GM10248 (cell line): ENCODE results near the gene RBM8A.

ENCODE experiments used
- CTCF ChIA-PET: fragments of 300-600 bp; sonication (Branson Sonifier 250); formaldehyde crosslinking; extraction: SDS; loops from one replicate; lab custom pipeline; 2021; ENCODE audit warnings: antibody characterized with exemption; lab: Yijun Ruan, JAX
- POLR2A ChIA-PET: fragments of 350-650 bp; sonication (Branson Sonifier 250); formaldehyde crosslinking; extraction: SDS; loops from one replicate; lab custom pipeline; 2020; ENCODE audit warnings: antibody characterized with exemption; lab: Yijun Ruan, JAX
- DNase-seq: peaks from one replicate; pipeline ENCODE4 v3.0.0; 2012; ENCODE audit errors: extremely low spot score
- TF ChIP-seq, protein P1 (sequence below): IDR thresholded peaks from 2 replicates; pipeline ENCODE4 v1.5.1; 2012; ENCODE audit warnings: mild to moderate bottlenecking, low read depth; ENCODE audit errors: extremely low read depth, missing control alignments, control extremely low read depth

The RBM8A gene

GRCh38 chr1:145879775-145880174 is 47.5 kb downstream of the RBM8A start:
- DNase-seq, result no peak
- TF ChIP-seq, protein P1, sequence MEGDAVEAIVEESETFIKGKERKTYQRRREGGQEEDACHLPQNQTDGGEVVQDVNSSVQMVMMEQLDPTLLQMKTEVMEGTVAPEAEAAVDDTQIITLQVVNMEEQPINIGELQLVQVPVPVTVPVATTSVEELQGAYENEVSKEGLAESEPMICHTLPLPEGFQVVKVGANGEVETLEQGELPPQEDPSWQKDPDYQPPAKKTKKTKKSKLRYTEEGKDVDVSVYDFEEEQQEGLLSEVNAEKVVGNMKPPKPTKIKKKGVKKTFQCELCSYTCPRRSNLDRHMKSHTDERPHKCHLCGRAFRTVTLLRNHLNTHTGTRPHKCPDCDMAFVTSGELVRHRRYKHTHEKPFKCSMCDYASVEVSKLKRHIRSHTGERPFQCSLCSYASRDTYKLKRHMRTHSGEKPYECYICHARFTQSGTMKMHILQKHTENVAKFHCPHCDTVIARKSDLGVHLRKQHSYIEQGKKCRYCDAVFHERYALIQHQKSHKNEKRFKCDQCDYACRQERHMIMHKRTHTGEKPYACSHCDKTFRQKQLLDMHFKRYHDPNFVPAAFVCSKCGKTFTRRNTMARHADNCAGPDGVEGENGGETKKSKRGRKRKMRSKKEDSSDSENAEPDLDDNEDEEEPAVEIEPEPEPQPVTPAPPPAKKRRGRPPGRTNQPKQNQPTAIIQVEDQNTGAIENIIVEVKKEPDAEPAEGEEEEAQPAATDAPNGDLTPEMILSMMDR, result no peak
- CTCF ChIA-PET, result interaction anchor here (0.9 to 6.8 kb wide), 10 partner anchors 9 to 139 kb away, joined by 3 to 75 read pairs (median 6); partner anchors contain the start of genes NUDT17 and PIAS3
- POLR2A ChIA-PET, result no interaction called here

- TF ChIP-seq, protein P1, result no peak
- no peak for DNase-seq
- CTCF ChIA-PET, result interaction anchor here (0.9 to 6.8 kb wide), 7 partner anchors 8 to 136 kb away, joined by 3 to 75 read pairs (median 4); partner anchors contain the start of gene NUDT17
- POLR2A ChIA-PET, result no interaction called here
Measured at GRCh38 chr1:145878724-145879123, 48.6 kb downstream of the RBM8A start.

DNA sequence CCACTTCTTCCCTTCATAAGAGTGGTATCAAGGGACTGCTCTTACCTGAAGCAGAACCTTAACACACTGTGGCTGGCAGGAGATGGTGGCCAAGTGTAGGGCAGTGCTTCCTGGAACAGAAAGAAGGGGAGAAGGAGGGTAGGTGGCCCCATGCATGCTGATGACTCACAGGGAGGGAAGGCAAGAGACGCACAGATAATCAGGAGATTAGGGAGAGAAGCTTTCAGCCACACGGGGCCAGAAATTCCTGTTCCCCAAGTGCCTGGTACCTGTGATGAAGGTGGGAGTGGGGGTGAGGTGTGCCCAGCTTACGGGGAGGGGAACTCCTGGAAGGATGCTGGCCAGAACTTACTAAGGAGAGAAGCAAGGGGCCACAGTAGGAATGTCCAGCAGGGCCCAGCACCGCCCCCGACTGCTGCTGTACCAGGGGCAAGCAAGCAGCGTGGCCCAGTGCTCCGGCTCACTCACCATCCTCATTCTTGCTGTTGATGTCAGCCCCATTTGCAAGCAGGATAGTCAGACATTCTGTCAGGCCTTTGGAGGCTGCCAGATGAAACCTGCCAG is 49.3 kb downstream of the RBM8A start:
- ChIA-PET CTCF (interaction anchor here (0.9 to 6.8 kb wide), 3 partner anchors 13 to 33 kb away, joined by 3 to 75 read pairs (median 29); partner anchors contain the start of gene NUDT17), POLR2A (no interaction called here)
- DNase-seq, result no peak
- TF ChIP-seq, protein P1, result no peak

- CTCF ChIA-PET, result interaction anchor here (0.9 to 4.8 kb wide), 4 partner anchors 17 to 102 kb away, joined by 3 to 32 read pairs (median 8); partner anchors contain the start of gene NUDT17
- TF ChIP-seq, protein P1, result no peak
- DNase-seq, result no peak
- POLR2A ChIA-PET, result no interaction called here
Measured at GRCh38 chr1:145874646-145875045, 52.6 kb downstream of the RBM8A start.

- DNase-seq, result peak; percentile 65
- POLR2A ChIA-PET, result interaction anchor here (0.5 to 1.2 kb wide), 2 partner anchors 13 to 57 kb away, joined by 3 to 9 read pairs; partner anchors contain the start of gene PIAS3
- TF ChIP-seq, protein P1, result no peak
- CTCF ChIA-PET, result interaction anchor here (0.6 to 4.8 kb wide), 13 partner anchors 7 to 108 kb away, joined by 3 to 32 read pairs (median 6); partner anchors contain the start of genes NUDT17 and PIAS3
Measured at GRCh38 chr1:145871994-145872924, 55.0 kb downstream of the RBM8A start.
